GM10248 (cell line): ENCODE data around the gene YTHDC1.

Source experiments
- CTCF ChIA-PET: fragments of 300-600 bp; sonication (Branson Sonifier 250); formaldehyde crosslinking; extraction: SDS; loops from one replicate; lab custom pipeline; 2021; ENCODE audit warnings: antibody characterized with exemption; lab: Yijun Ruan, JAX
- POLR2A ChIA-PET: fragments of 350-650 bp; sonication (Branson Sonifier 250); formaldehyde crosslinking; extraction: SDS; loops from one replicate; lab custom pipeline; 2020; ENCODE audit warnings: antibody characterized with exemption; lab: Yijun Ruan, JAX
- DNase-seq: peaks from one replicate; pipeline ENCODE4 v3.0.0; 2012; ENCODE audit errors: extremely low spot score
- CTCF ChIP-seq: IDR thresholded peaks from 2 replicates; pipeline ENCODE4 v1.5.1; 2012; ENCODE audit warnings: mild to moderate bottlenecking, low read depth; ENCODE audit errors: extremely low read depth, missing control alignments, control extremely low read depth

Gene YTHDC1

DNA sequence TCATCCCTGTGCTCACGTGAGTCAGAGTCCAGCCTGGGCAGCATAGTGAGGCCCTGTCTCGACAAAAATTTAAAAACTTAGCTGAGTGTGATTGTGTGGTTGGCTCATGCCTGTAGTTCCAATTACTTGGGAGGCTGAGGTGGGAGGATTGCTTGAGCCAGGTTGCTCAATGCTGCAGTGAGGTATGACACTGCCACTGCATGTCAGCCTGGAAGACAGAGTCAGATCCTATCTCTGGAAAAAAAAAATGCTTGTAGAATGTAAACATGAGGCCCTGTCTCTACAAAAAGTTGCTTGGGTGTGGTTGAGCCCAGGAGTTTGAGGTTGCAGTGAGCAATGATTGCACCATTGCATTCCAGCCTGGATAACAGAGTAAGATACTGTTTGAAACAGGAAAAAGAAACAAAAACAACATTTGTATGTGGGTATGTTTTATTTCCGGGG is 11.3 kb upstream of the YTHDC1 start:
- CTCF ChIA-PET, result interaction anchor here (1.0 to 5.2 kb wide), 5 partner anchors 10 to 89 kb away, joined by 3 to 22 read pairs (median 4); partner anchors contain the start of gene YTHDC1
- POLR2A ChIA-PET, result no interaction called here
- no peak for DNase-seq
- no peak for TF ChIP-seq CTCF

DNA sequence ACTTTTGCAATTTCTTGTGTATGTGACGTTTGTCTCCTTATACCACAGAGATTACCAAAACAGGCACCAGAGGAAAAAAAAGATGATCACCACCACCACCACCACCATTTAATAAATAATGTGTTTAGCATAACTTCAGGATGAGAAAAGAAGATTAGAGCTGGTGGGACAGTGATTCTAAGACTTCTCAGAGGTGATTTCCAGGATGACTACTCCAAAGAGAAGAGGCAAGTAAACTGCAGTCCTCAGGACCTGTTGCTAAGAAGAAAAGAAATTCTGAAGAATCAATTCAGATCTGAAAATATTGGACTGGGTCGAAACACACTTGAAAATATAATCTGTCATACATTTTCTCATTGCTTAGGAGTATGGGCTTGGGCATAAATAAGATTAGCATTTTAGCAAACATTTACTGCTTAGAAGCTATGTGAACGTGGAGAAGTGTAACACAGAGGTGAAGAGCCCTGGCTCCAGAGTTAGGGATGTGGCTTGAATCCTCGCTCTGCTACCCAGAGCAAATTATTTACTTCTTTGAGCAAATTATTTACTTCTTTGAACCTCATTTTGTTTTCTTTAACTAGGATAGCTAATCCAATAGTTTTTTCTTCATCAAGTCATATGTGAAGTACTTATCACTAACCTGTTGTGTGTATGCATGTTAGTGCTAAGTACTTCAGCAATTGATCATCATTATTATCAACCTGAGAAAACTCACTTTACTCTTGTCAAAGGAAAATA is 10.5 kb upstream of the YTHDC1 start:
- DNase-seq, result no peak
- ChIA-PET POLR2A (no interaction called here), CTCF (interaction anchor here (1.1 to 5.2 kb wide), 3 partner anchors 9 to 15 kb away, joined by 4 to 22 read pairs (median 9); partner anchors contain the start of gene YTHDC1)
- no peak for TF ChIP-seq CTCF

- ChIA-PET POLR2A (no interaction called here), CTCF (interaction anchor here (2.4 to 5.2 kb wide), 2 partner anchors 8 to 16 kb away, joined by 9 to 22 read pairs; partner anchors contain the start of gene YTHDC1)
- DNase-seq, result peak; percentile 13
- no peak for TF ChIP-seq CTCF
These were observed 9.6 kb upstream of the YTHDC1 start for GRCh38 chr4:68359508-68359907.

GRCh38 chr4:68358988-68359387 is 9.1 kb upstream of the YTHDC1 start:
- CTCF ChIA-PET, result interaction anchor here (5.2 kb wide), 1 partner anchor 17 kb away, joined by 22 read pairs; no protein-coding TSS in a partner anchor
- no peak for DNase-seq
- POLR2A ChIA-PET, result no interaction called here
- no peak for TF ChIP-seq CTCF

GRCh38 chr4:68352791-68353190 is 2.9 kb upstream of the YTHDC1 start:
- ChIA-PET POLR2A (no interaction called here), CTCF (interaction anchor here (1.1 to 3.3 kb wide), 3 partner anchors 8 to 80 kb away, joined by 4 to 9 read pairs (median 6); no protein-coding TSS in a partner anchor)
- no peak for DNase-seq
- no peak for TF ChIP-seq CTCF

DNA sequence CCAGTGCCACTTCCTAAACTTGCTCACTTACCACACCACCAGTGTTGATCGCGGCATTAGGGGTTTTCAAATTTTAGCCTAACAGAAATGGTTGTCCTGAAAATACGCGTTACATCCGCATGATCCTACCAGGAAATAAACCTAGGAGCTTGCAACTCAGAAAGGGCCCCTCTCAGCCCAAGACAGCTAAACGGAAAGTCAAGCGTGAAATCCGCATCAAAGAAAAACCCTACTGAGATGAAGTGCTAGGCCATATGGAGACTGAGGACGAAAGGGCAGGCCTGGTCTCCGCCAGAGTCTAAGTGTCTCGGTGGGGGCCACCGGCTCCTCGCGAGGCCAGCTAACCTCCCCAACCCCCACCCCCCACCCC is 626 bp downstream of the YTHDC1 start:
- CTCF ChIA-PET, result interaction anchor here (1.0 kb wide), 2 partner anchors 9 to 26 kb away, joined by 3 read pairs; no protein-coding TSS in a partner anchor
- no peak for TF ChIP-seq CTCF
- DNase-seq, result no peak
- POLR2A ChIA-PET, result no interaction called here
